Measurements from ENCODE around the gene ERCC6L2. TPM values are rescaled to one million over a fixed set of nuclear protein-coding genes. Genes with fewer than 3 reads are reported as not detected.
A peak's percentile ranks its signal among the peaks of the same experiment; 100 is the strongest.

ERCC6L2 gene
- total and polyA plus RNA-seq, 2 of the 8 experiments (the other 6 are each of a cell fraction or from before 2014, with no cell fraction given): 9.8 to 50.0 TPM

DNA sequence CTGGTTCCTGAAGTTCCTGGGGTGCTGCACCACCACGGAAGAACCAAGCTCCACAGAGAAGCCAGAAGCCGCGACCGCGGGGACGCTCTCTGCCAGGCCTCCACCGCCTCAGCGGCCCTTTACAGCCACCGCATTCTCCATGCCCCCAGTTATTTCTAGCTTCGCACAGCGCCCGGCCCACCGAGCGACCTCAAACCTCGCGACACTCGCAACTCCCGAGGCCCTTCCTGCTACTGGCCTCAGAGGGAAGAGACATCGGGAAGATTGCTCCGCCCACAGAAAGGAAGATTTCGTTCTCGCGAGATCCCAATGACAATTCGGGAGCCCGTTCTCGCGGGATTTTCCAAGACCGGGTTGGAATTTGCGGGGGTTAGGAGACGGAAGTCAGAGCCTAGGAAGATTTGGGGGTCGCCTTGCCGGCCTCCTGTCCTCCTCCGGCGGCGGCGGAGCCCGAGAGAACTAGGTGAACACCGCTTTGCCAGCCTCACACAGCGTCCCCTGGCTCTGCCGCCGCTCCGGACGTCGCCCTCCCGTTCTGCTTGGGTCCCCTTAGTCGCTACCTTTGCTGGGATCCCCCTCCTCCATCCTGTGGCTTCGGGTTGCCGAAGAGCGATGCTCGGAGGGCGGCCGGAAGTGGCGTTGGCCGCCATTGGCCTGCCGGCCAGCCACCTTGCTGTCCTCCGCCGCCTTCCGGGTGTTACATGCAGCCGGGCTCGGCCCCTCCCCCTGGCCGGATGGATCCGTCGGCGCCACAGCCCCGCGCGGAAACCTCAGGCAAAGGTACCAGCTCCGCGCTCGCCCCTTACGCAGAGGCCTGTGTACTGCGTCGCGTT, at the start of gene ERCC6L2 (continued):
- TF ChIP-seq HDAC6 (IDR thresholded peaks at IDR 0.05; ENCODE audit: low read depth, low read length) (no peak), SRF (IDR thresholded peaks at IDR 0.05; ENCODE audit: low read depth, low read length) (peak; percentile 38; the same call in 1 of the 2 replicates), RAD21 (IDR thresholded peaks at IDR 0.05 in 1 of 2, conservative IDR thresholded peaks at IDR 0.05 in 1 of 2; ENCODE audit: low read depth in 2 of 2, low read length in 2 of 2) (peak in 1 of 2 experiments; percentile 35; a peak in 2 of 4 replicates), RXRA (IDR thresholded peaks at IDR 0.05; ENCODE audit: insufficient read depth, low read depth, low read length) (no peak), RFX5 (IDR thresholded peaks at IDR 0.05; ENCODE audit: borderline replicate concordance, low read depth, low read length) (no peak), CBX5 (IDR thresholded peaks at IDR 0.05; ENCODE audit: low read depth, low read length) (no peak), KDM1A (IDR thresholded peaks at IDR 0.05; ENCODE audit: borderline replicate concordance, low read length) (no peak), SAP30 (IDR thresholded peaks at IDR 0.05; ENCODE audit: insufficient read depth, insufficient replicate concordance, low read length) (no peak), KDM4A (IDR thresholded peaks at IDR 0.05; ENCODE audit: low read depth, low read length, severe bottlenecking) (peak; percentile 100), KDM5A (IDR thresholded peaks at IDR 0.05; ENCODE audit: low read length) (peak; percentile 61), EGR1 (IDR thresholded peaks at IDR 0.05; ENCODE audit: borderline replicate concordance, low read depth, low read length) (peak; percentile 92), SP1 (IDR thresholded peaks at IDR 0.05; ENCODE audit: low read depth, low read length) (no peak), GABPA (IDR thresholded peaks at IDR 0.05; ENCODE audit: borderline replicate concordance, insufficient read depth, low read length) (peak; percentile 97), EZH2 (IDR thresholded peaks at IDR 0.05; ENCODE audit: low read depth, low read length, severe bottlenecking) (no peak), SP4 (IDR thresholded peaks at IDR 0.05; ENCODE audit: low read length) (peak; percentile 83), SUZ12 (IDR thresholded peaks at IDR 0.05; ENCODE audit: low read length) (no peak), BACH1 (IDR thresholded peaks at IDR 0.05; ENCODE audit: low read length) (peak; percentile 64), NANOG (IDR thresholded peaks at IDR 0.05; ENCODE audit: insufficient read depth, low read depth, low read length, poor library complexity, severe bottlenecking) (no peak), ASH2L (IDR thresholded peaks at IDR 0.05; ENCODE audit: low read length) (peak; percentile 97), ZNF274 (IDR thresholded peaks at IDR 0.05; ENCODE audit: borderline replicate concordance, extremely low read depth, low read length) (no peak)
- TF ChIP-seq, protein P1, sequence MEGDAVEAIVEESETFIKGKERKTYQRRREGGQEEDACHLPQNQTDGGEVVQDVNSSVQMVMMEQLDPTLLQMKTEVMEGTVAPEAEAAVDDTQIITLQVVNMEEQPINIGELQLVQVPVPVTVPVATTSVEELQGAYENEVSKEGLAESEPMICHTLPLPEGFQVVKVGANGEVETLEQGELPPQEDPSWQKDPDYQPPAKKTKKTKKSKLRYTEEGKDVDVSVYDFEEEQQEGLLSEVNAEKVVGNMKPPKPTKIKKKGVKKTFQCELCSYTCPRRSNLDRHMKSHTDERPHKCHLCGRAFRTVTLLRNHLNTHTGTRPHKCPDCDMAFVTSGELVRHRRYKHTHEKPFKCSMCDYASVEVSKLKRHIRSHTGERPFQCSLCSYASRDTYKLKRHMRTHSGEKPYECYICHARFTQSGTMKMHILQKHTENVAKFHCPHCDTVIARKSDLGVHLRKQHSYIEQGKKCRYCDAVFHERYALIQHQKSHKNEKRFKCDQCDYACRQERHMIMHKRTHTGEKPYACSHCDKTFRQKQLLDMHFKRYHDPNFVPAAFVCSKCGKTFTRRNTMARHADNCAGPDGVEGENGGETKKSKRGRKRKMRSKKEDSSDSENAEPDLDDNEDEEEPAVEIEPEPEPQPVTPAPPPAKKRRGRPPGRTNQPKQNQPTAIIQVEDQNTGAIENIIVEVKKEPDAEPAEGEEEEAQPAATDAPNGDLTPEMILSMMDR (IDR thresholded peaks at IDR 0.05; ENCODE audit: control extremely low read depth in 1 of 3, insufficient read depth in 1 of 3, low read depth in 1 of 3, low read length in 3 of 3): peak in 1 of 3 experiments; percentile 1; a peak in 1 of 4 replicates
